PFSK-1 (cell line): ENCODE results near the gene KIF26B.

Experiments used
- FOXP2 ChIP-seq: optimal IDR thresholded peaks from 2 replicates; pipeline ENCODE3; 2011; ENCODE audit warnings: borderline replicate concordance, control low read depth, inconsistent platforms; ENCODE audit not compliant: insufficient read depth; ENCODE audit errors: extremely low read length, extremely low read depth
- POLR2AphosphoS5 ChIP-seq: IDR thresholded peaks from 2 replicates; pipeline ENCODE4 v1.6.1; 2012; ENCODE audit warnings: low read depth, mild to moderate bottlenecking, control low read depth, low read length, moderate library complexity
- REST ChIP-seq, 2 experiments: IDR thresholded peaks; 2 replicates each; pipeline versions ENCODE4 v1.6.1 to v1.8.0; 2011 to 2012; ENCODE audit warnings: low read depth in 2 of 2, low read length in 2 of 2, control low read depth in 1 of 2, inconsistent platforms in 1 of 2, mild to moderate bottlenecking in 1 of 2, moderate library complexity in 1 of 2; ENCODE audit not compliant: insufficient read depth in 1 of 2
- SIN3A ChIP-seq: IDR thresholded peaks from 2 replicates; pipeline ENCODE4 v1.6.1; 2012; ENCODE audit warnings: mild to moderate bottlenecking, low read length, moderate library complexity, borderline replicate concordance; ENCODE audit not compliant: insufficient read depth
- TAF1 ChIP-seq: IDR thresholded peaks from 2 replicates; pipeline ENCODE4 v1.6.1; 2012; ENCODE audit warnings: low read length, control low read depth, borderline replicate concordance; ENCODE audit not compliant: insufficient read depth

Gene KIF26B

GRCh38 chr1:245575710-245576109 lies 420.9 kb downstream of the KIF26B start:
- TF ChIP-seq FOXP2 (no peak), POLR2AphosphoS5 (no peak), SIN3A (no peak), TAF1 (no peak), REST (IDR thresholded peaks at IDR 0.05; ENCODE audit: insufficient read depth in 1 of 2, low read depth in 2 of 2, low read length in 2 of 2) (no peak)

GRCh38 chr1:245576323-245576722 lies 421.5 kb downstream of the KIF26B start:
- TF ChIP-seq FOXP2 (no peak), TAF1 (no peak), REST (IDR thresholded peaks at IDR 0.05; ENCODE audit: insufficient read depth in 1 of 2, low read depth in 2 of 2, low read length in 2 of 2) (no peak), SIN3A (no peak), POLR2AphosphoS5 (no peak)

- TF ChIP-seq TAF1 = peak; percentile 42; the same call in 1 of the 2 replicates
- TF ChIP-seq FOXP2 = no peak
- TF ChIP-seq POLR2AphosphoS5 = no peak
- TF ChIP-seq SIN3A = no peak
- no peak for TF ChIP-seq REST (IDR thresholded peaks at IDR 0.05; ENCODE audit: insufficient read depth in 1 of 2, low read depth in 2 of 2, low read length in 2 of 2)
These were observed 422.7 kb downstream of the KIF26B start for GRCh38 chr1:245577191-245578157.

- no peak for TF ChIP-seq TAF1
- TF ChIP-seq FOXP2 = no peak
- TF ChIP-seq SIN3A = no peak
- TF ChIP-seq REST (IDR thresholded peaks at IDR 0.05; ENCODE audit: insufficient read depth in 1 of 2, low read depth in 2 of 2, low read length in 2 of 2) = no peak
- no peak for TF ChIP-seq POLR2AphosphoS5
These were observed 423.5 kb downstream of the KIF26B start for GRCh38 chr1:245578308-245578707.
